NCI-H1436 (cell line): ENCODE results near the gene LSP1.

ENCODE experiments used
- DNase-seq: peaks from one replicate; lab custom pipeline; 2025; lab: John Stamatoyannopoulos, UW

Gene LSP1

GRCh38 chr11:1917523-1918435 is 64.9 kb downstream of the LSP1 start:
- no peak for DNase-seq

- no peak for DNase-seq
Measured at GRCh38 chr11:1918436-1919315, 65.8 kb downstream of the LSP1 start.

GRCh38 chr11:1919391-1920127 is 66.7 kb downstream of the LSP1 start, which contains the start of gene TNNT3:
Gene TNNT3 (plus strand): TSS chr11:1919703. CDS start chr11:1922875, 3,172 bp downstream.
- DNase-seq: no peak

GRCh38 chr11:1920128-1920908 is 67.4 kb downstream of the LSP1 start:
- DNase-seq: no peak

GRCh38 chr11:1920909-1921573 is 68.2 kb downstream of the LSP1 start:
- no peak for DNase-seq

GRCh38 chr11:1921574-1922141 is 68.8 kb downstream of the LSP1 start:
- no peak for DNase-seq

- no peak for DNase-seq
Measured at GRCh38 chr11:1922481-1923081, 69.7 kb downstream of the LSP1 start.

GRCh38 chr11:1923201-1923956 is 70.5 kb downstream of the LSP1 start:
- DNase-seq: no peak

- no peak for DNase-seq
Measured at GRCh38 chr11:1924181-1924580, 71.3 kb downstream of the LSP1 start.

- DNase-seq: no peak
Measured at GRCh38 chr11:1924646-1925372, 71.9 kb downstream of the LSP1 start.

- no peak for DNase-seq
Measured at GRCh38 chr11:1925373-1926155, 72.7 kb downstream of the LSP1 start.

- no peak for DNase-seq
Measured at GRCh38 chr11:1926156-1927025, 73.5 kb downstream of the LSP1 start.

- no peak for DNase-seq
Measured at GRCh38 chr11:1927026-1927847, 74.4 kb downstream of the LSP1 start.

GRCh38 chr11:1927848-1928469 is 75.1 kb downstream of the LSP1 start:
- no peak for DNase-seq

GRCh38 chr11:1928470-1928890 is 75.6 kb downstream of the LSP1 start:
- no peak for DNase-seq
